RWPE2 (cell line): ENCODE results near the gene TRABD2A.

Source experiments
- ATAC-seq: fragments of 200-7000 bp; cut with Tn5 transposase; 3 replicates; pipeline ENCODE4 v1.9.1; 2021; ENCODE audit warnings: low read depth
- DNase-seq: peaks from one replicate; pipeline ENCODE4 v3.0.0-alpha.2; 2020; ENCODE audit warnings: low spot score
- H3K27ac ChIP-seq: fragments of 450-650 bp; 2 replicates; pipeline ENCODE4 v1.5.1; 2017; ENCODE audit warnings: mild to moderate bottlenecking; ENCODE audit not compliant: poor library complexity, severe bottlenecking
- H3K27me3 ChIP-seq: fragments of 250-450 bp; sonication (Bioruptor Pico); 2 replicates; pipeline ENCODE4 v1.5.1; 2021; ENCODE audit warnings: mild to moderate bottlenecking, moderate library complexity; ENCODE audit not compliant: insufficient read depth, poor library complexity, severe bottlenecking
- H3K36me3 ChIP-seq: fragments of 250-450 bp; sonication (Bioruptor Pico); 2 replicates; pipeline ENCODE4 v1.5.1; 2020; ENCODE audit warnings: low read depth, mild to moderate bottlenecking, moderate library complexity
- H3K4me1 ChIP-seq: fragments of 250-450 bp; sonication (Bioruptor Pico); 2 replicates; pipeline ENCODE4 v1.5.1; 2021; ENCODE audit warnings: mild to moderate bottlenecking, moderate library complexity; ENCODE audit not compliant: insufficient read depth, poor library complexity, severe bottlenecking
- H3K4me3 ChIP-seq: fragments of 250-450 bp; sonication (Bioruptor Pico); 2 replicates; pipeline ENCODE4 v1.5.1; 2021; ENCODE audit warnings: mild to moderate bottlenecking, moderate library complexity; ENCODE audit not compliant: severe bottlenecking
- H3K9me3 ChIP-seq: fragments of 250-450 bp; sonication (Bioruptor Pico); 2 replicates; pipeline ENCODE4 v1.5.1; 2021; ENCODE audit warnings: mild to moderate bottlenecking, moderate library complexity; ENCODE audit not compliant: severe bottlenecking
- TF ChIP-seq, protein P1 (sequence below): fragments of 450-650 bp; IDR thresholded peaks from one replicate; pipeline ENCODE4 v1.5.1; 2017; ENCODE audit warnings: mild to moderate bottlenecking, moderate library complexity; ENCODE audit not compliant: poor library complexity, severe bottlenecking

The TRABD2A gene

DNA sequence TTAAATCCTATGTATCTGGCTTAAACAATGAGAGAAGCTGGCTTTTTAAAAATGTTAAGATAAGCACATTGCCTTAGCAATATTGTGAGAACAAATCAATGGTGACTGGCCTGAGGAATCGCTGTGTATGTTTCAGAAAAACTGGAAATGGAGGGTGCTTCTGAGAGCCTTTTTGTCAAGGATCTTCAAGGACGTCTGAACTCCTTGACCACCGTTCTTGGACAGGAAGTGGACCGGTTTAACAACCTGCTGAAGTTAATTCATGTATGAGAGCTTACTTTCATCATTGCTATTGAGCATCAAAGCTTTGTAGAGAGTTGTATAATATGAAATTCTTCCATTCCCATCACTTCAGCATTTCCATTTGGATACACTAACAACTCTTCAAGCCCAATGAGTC lies 72.6 kb downstream of the TRABD2A start:
- no peak overlapping the region for H3K27ac ChIP-seq
- TF ChIP-seq, protein P1, sequence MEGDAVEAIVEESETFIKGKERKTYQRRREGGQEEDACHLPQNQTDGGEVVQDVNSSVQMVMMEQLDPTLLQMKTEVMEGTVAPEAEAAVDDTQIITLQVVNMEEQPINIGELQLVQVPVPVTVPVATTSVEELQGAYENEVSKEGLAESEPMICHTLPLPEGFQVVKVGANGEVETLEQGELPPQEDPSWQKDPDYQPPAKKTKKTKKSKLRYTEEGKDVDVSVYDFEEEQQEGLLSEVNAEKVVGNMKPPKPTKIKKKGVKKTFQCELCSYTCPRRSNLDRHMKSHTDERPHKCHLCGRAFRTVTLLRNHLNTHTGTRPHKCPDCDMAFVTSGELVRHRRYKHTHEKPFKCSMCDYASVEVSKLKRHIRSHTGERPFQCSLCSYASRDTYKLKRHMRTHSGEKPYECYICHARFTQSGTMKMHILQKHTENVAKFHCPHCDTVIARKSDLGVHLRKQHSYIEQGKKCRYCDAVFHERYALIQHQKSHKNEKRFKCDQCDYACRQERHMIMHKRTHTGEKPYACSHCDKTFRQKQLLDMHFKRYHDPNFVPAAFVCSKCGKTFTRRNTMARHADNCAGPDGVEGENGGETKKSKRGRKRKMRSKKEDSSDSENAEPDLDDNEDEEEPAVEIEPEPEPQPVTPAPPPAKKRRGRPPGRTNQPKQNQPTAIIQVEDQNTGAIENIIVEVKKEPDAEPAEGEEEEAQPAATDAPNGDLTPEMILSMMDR: no peak
- ATAC-seq (no peak), DNase-seq (no peak)
- H3K36me3 ChIP-seq: no peaks in the 10 kb centered on the region
- no peaks in the 10 kb centered on the region for H3K27me3 ChIP-seq
- H3K9me3 ChIP-seq: no peaks in the 10 kb centered on the region
- no peak overlapping the region for H3K4me3 ChIP-seq
- peaks cover 13% of the 10 kb centered on the region for H3K4me1 ChIP-seq

DNA sequence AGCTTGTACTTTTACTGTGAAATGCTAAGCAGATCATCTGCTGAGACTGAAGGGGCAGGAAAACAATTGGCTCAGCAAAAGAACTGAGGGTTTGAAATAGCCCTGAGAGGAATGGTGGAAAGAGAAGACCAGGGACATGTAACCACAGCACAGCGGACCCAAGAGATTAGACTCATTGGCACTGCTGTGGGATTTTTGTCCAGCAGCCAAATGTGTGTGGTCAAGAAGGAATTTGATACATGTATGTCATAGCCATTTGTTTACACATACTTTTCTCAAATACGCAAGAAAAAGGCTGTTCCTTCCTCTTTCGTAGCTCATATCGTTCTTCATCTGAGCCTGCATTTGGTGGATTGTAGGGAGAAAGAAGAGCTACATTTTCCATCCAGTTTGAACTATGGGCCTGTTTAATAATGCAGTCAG lies 73.8 kb downstream of the TRABD2A start:
- no peaks in the 10 kb centered on the region for H3K27me3 ChIP-seq
- H3K4me3 ChIP-seq: no peak overlapping the region
- DNase-seq (no peak), ATAC-seq (peak; percentile 96)
- H3K36me3 ChIP-seq: no peaks in the 10 kb centered on the region
- TF ChIP-seq, protein P1: no peak
- no peaks in the 10 kb centered on the region for H3K9me3 ChIP-seq
- H3K27ac ChIP-seq: peak overlapping the region; percentile 21
- peaks cover 13% of the 10 kb centered on the region for H3K4me1 ChIP-seq

DNA sequence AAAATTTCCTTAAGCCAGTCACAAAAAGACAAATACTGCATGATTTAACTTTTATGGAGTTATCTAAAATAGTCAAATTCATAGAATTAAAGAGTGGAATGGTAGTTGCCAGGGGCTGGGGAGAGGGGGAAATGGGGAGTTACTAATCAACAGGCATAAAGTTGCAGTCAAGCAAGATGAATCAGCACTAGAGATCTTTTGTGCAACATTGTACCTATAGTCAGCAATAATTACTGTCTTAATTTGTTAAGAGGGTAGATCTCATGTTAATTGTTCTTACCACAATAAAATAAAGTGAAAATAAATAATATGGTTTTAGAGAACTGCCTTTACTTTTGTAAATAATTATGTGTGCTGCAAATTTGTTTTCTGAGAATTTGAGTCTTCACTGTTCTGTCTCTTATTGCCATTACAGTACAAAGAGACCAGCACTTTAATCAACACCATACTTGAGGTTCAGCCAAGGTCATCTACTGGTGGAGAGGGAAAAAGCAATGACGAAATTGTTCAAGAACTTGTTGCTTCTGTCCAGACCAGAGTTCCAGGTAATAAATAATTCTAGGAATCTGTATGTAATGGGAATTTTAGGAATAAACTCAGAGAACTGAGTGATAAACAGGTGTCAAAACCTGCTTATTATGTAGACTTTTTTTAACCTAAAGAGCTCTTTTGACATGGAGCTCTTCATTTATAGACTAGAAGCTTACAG lies 75.5 kb downstream of the TRABD2A start:
- no peak for DNase-seq
- no peak for ATAC-seq

DNA sequence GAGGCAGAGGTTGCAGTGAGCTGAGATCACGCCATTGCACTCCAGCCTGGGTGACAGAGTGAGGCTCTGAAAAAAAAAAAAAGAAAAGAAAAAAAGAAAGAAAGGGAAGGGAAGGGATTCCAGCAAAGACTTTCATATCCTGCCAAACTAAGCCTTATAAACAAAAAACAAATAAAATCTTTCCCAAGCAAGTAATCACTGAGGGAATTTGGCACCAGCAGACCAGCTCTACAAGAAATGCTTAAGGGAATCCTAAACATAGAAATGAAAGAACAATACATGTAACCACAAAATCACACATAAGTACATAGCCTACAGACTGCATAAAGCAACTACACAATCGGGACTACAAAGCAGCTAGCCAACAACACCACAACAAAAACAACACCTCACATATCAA lies 79.1 kb downstream of the TRABD2A start:
- TF ChIP-seq, protein P1: no peak
- DNase-seq (no peak), ATAC-seq (no peak)
- no peak overlapping the region for H3K4me3 ChIP-seq
- no peak overlapping the region for H3K27ac ChIP-seq
- peaks cover 3% of the 10 kb centered on the region for H3K4me1 ChIP-seq
- peaks cover 2% of the 10 kb centered on the region for H3K9me3 ChIP-seq
- H3K27me3 ChIP-seq: no peaks in the 10 kb centered on the region
- no peaks in the 10 kb centered on the region for H3K36me3 ChIP-seq

More for the DNA sequence above, 75.5 kb downstream of the TRABD2A start:
- peaks cover under 1% of the 10 kb centered on the region for H3K9me3 ChIP-seq
- H3K4me1 ChIP-seq: peaks cover 13% of the 10 kb centered on the region
- H3K36me3 ChIP-seq: no peaks in the 10 kb centered on the region
- TF ChIP-seq, protein P1: no peak
- H3K27ac ChIP-seq: no peak overlapping the region
- no peak overlapping the region for H3K4me3 ChIP-seq
- no peaks in the 10 kb centered on the region for H3K27me3 ChIP-seq

DNA sequence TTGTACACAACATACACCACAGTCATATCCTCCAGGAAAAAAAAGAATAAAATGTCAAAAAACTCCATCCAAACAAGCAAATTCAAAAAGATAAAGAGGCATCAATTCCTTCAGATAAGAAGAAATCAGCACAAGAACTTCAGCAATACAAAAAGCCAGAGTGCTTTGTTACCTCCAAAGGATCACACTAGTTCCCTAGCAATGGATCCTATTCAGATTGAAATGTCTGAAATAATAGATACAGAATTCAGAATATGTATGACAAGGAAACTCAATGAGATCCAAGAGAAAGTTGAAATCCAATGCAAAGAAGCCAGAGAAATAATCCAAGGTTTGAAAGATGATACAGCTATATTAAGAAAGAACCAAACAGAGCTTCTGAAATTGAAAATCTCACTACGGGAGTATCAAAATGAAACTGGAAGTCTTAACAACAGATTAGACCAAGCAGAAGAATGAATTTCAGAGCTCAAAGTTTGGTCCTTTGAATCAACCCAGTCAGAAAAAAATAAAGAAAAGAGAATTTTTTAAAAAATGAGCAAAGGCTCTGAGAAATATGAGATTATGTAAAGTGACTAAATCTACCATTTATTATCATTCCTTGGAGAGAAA lies 80.6 kb downstream of the TRABD2A start:
- Histone ChIP-seq H3K4me3 (no peak overlapping the region), H3K9me3 (peaks cover 2% of the 10 kb centered on the region), H3K4me1 (no peaks in the 10 kb centered on the region), H3K27me3 (no peaks in the 10 kb centered on the region), H3K36me3 (no peaks in the 10 kb centered on the region), H3K27ac (no peak overlapping the region)
- ATAC-seq: no peak
- DNase-seq: no peak
- TF ChIP-seq, protein P1: no peak
